Endothelial cell of umbilical vein (primary cell): ENCODE results near the gene PROM1.

Source experiments
- EZH2 ChIP-seq: IDR thresholded peaks from 2 replicates; pipeline ENCODE4 v1.6.1; 2012; ENCODE audit warnings: borderline replicate concordance, low read depth, mild to moderate bottlenecking, moderate library complexity, low read length, inconsistent platforms; ENCODE audit not compliant: severe bottlenecking
- JUN ChIP-seq: IDR thresholded peaks from 2 replicates; pipeline ENCODE4 v1.6.1; 2011; ENCODE audit warnings: borderline replicate concordance, low read depth; ENCODE audit not compliant: insufficient read length, insufficient read depth
- POLR2A ChIP-seq: IDR thresholded peaks from 2 replicates; pipeline ENCODE4 v1.6.1; 2012; ENCODE audit warnings: low read depth, mild to moderate bottlenecking, control low read depth, low read length
- POLR2AphosphoS5 ChIP-seq: IDR thresholded peaks from 2 replicates; pipeline ENCODE4 v1.6.1; 2012; ENCODE audit warnings: low read depth, mild to moderate bottlenecking, control low read depth, low read length, moderate library complexity; ENCODE audit not compliant: insufficient read depth
- TF ChIP-seq, protein P1 (sequence below), 2 donors: IDR thresholded peaks; 1 replicate in 1 of 2; 2 replicates in 1 of 2; pipeline ENCODE4 v1.5.1; 2011; ENCODE audit warnings: low read length in 2 of 2, mild to moderate bottlenecking in 2 of 2, moderate library complexity in 2 of 2, control low read depth in 1 of 2, inconsistent platforms in 1 of 2, low read depth in 1 of 2; ENCODE audit not compliant: insufficient read depth in 1 of 2; ENCODE audit errors: extremely low read depth in 1 of 2
- TF ChIP-seq, protein P2 (sequence below): IDR thresholded peaks from 2 replicates; pipeline ENCODE4 v1.6.1; 2011; ENCODE audit not compliant: insufficient read depth, insufficient read length

DNA sequence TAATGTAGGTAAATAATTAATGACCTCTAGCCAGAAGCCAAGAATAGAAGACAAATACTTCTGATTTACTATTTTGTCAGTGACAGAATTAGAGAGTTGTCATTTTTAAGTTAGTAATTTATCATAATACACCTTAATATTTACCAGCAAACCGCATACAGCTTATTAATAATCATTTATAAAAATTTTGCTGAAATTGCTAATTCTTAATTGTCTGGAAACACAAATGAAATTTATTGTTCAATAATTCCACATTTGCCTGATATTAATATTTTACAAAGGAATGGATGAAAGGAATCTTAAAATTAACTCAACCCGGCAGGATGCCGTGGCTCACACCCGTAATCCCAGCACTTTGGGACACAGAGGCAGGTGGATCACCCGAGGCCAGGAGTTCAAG lies 44.7 kb downstream of the PROM1 start:
- no peak for TF ChIP-seq EZH2
- TF ChIP-seq, protein P1, sequence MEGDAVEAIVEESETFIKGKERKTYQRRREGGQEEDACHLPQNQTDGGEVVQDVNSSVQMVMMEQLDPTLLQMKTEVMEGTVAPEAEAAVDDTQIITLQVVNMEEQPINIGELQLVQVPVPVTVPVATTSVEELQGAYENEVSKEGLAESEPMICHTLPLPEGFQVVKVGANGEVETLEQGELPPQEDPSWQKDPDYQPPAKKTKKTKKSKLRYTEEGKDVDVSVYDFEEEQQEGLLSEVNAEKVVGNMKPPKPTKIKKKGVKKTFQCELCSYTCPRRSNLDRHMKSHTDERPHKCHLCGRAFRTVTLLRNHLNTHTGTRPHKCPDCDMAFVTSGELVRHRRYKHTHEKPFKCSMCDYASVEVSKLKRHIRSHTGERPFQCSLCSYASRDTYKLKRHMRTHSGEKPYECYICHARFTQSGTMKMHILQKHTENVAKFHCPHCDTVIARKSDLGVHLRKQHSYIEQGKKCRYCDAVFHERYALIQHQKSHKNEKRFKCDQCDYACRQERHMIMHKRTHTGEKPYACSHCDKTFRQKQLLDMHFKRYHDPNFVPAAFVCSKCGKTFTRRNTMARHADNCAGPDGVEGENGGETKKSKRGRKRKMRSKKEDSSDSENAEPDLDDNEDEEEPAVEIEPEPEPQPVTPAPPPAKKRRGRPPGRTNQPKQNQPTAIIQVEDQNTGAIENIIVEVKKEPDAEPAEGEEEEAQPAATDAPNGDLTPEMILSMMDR (IDR thresholded peaks at IDR 0.05; ENCODE audit: extremely low read depth in 1 of 2, insufficient read depth in 1 of 2, low read depth in 1 of 2, low read length in 2 of 2), result no peak
- no peak for TF ChIP-seq POLR2A
- TF ChIP-seq POLR2AphosphoS5, result no peak
- TF ChIP-seq, protein P2, sequence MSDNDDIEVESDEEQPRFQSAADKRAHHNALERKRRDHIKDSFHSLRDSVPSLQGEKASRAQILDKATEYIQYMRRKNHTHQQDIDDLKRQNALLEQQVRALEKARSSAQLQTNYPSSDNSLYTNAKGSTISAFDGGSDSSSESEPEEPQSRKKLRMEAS, result no peak
- no peak for TF ChIP-seq JUN
